B cell (primary cell): ENCODE measurements around the gene CD8B. TPM values are rescaled to one million over a fixed set of nuclear protein-coding genes. Genes with fewer than 3 reads are reported as not detected.
A peak's percentile ranks its signal among the peaks of the same experiment; 100 is the strongest.

Experiments
- ATAC-seq: fragments of 200-7000 bp; cut with Tn5 transposase; one replicate; pipeline ENCODE4 v1.10.0; 2021; ENCODE audit warnings: low read depth, mild to moderate bottlenecking, moderate number of reproducible peaks, moderate library complexity
- CTCF ChIA-PET: fragments of 350-600 bp; sonication (Branson Sonifier 250); formaldehyde crosslinking; loops from one replicate; lab custom pipeline; 2021; ENCODE audit warnings: antibody characterized with exemption, inconsistent platforms; lab: Charles Lee
- POLR2A ChIA-PET: fragments of 350-600 bp; sonication (Branson Sonifier 250); formaldehyde crosslinking; loops from one replicate; lab custom pipeline; 2021; ENCODE audit warnings: antibody characterized with exemption; lab: Charles Lee
- DNase-seq: peaks from one replicate; pipeline ENCODE4 v3.0.0; 2013
- H2AFZ ChIP-seq: 2 replicates; pipeline ENCODE4 v1.6.1; 2012; ENCODE audit warnings: mild to moderate bottlenecking, low read depth, low read length; ENCODE audit not compliant: insufficient read depth, poor library complexity, severe bottlenecking
- H3K27ac ChIP-seq, 2 donors: 1 replicate in 1 of 2; 2 replicates in 1 of 2; pipeline ENCODE4 v1.5.1; 2012 to 2013; ENCODE audit warnings: low read length in 2 of 2, mild to moderate bottlenecking in 2 of 2, moderate library complexity in 1 of 2
- H3K27me3 ChIP-seq, 4 experiments: fragments of 200-600 bp in 1 of 4; sonication (generic) in 1 of 4; replicated peaks in 1 of 4; 1 replicate in 2 of 4; 2 replicates in 2 of 4; pipeline versions ENCODE4 v1.6.1 to v1.7.0; 2013 to 2016; ENCODE audit warnings: low read length in 3 of 4, mild to moderate bottlenecking in 2 of 4, mixed read lengths in 1 of 4, moderate library complexity in 1 of 4; ENCODE audit not compliant: insufficient read depth in 4 of 4, control insufficient read depth in 3 of 4; ENCODE audit errors: control extremely low read depth in 1 of 4
- H3K36me3 ChIP-seq, 2 experiments: replicated peaks in 1 of 2; 1 replicate in 1 of 2; 2 replicates in 1 of 2; pipeline versions ENCODE4 v1.6.1 to v1.7.1; 2013; ENCODE audit warnings: low read length in 1 of 2; ENCODE audit not compliant: insufficient read depth in 2 of 2, control insufficient read depth in 1 of 2; ENCODE audit errors: control extremely low read depth in 1 of 2, extremely low read depth in 1 of 2
- H3K4me1 ChIP-seq, 2 donors: fragments of 200-600 bp in 1 of 2; sonication (generic) in 1 of 2; 1 replicate in 1 of 2; 2 replicates in 1 of 2; pipeline versions ENCODE4 v1.5.1 to v1.6.1; 2013 to 2017; ENCODE audit warnings: low read length in 2 of 2; ENCODE audit not compliant: control insufficient read depth in 2 of 2, insufficient read depth in 2 of 2
- H3K4me2 ChIP-seq: replicated peaks from 2 replicates; pipeline ENCODE3; 2012; ENCODE audit warnings: mild to moderate bottlenecking, low read depth, low read length; ENCODE audit not compliant: poor library complexity, severe bottlenecking
- H3K4me3 ChIP-seq, 5 experiments: fragments of 200-600 bp in 1 of 5; sonication (generic) in 1 of 5; 1 replicate in 3 of 5; 2 replicates in 2 of 5; pipeline versions ENCODE4 v1.5.1 to v1.7.0; 2011 to 2016; ENCODE audit warnings: low read length in 4 of 5, mild to moderate bottlenecking in 4 of 5, low read depth in 2 of 5, control low read depth in 1 of 5, moderate library complexity in 1 of 5; ENCODE audit not compliant: insufficient read depth in 1 of 5; ENCODE audit errors: control extremely low read depth in 1 of 5, extremely low read depth in 1 of 5
- H3K79me2 ChIP-seq: fragments of 200-600 bp; sonication (generic); one replicate; pipeline ENCODE4 v1.6.0; 2016; ENCODE audit warnings: low read length; ENCODE audit not compliant: control insufficient read depth, insufficient read depth
- H3K9ac ChIP-seq: fragments of 200-600 bp; sonication (generic); 2 replicates; pipeline ENCODE4 v1.6.1; 2017; ENCODE audit warnings: mild to moderate bottlenecking, low read length, moderate library complexity
- H3K9me3 ChIP-seq, 3 donors: one replicate each; pipeline versions ENCODE4 v1.6.1 to v1.7.1; 2013; ENCODE audit warnings: low read length in 2 of 3; ENCODE audit not compliant: control insufficient read depth in 2 of 3, insufficient read depth in 1 of 3; ENCODE audit errors: control extremely low read depth in 1 of 3
- H4K20me1 ChIP-seq: 2 replicates; pipeline ENCODE4 v1.6.0; 2012; ENCODE audit warnings: mild to moderate bottlenecking, low read length; ENCODE audit not compliant: insufficient read depth, control insufficient read depth, poor library complexity, severe bottlenecking
- H3K27ac Mint-ChIP-seq: one replicate; pipeline ENCODE4 v1.8.0; 2021; ENCODE audit warnings: mixed read lengths
- H3K27me3 Mint-ChIP-seq: one replicate; pipeline ENCODE4 v1.8.0; 2021; ENCODE audit warnings: mixed read lengths
- H3K4me1 Mint-ChIP-seq: one replicate; pipeline ENCODE4 v1.8.0; 2021; ENCODE audit warnings: mixed read lengths
- H3K4me3 Mint-ChIP-seq: one replicate; pipeline ENCODE4 v1.8.0; 2021; ENCODE audit warnings: mixed read lengths
- H3K9me3 Mint-ChIP-seq: one replicate; pipeline ENCODE4 v1.8.0; 2022; ENCODE audit warnings: mixed read lengths; ENCODE audit not compliant: insufficient read depth
- EZH2 ChIP-seq: IDR thresholded peaks from 2 replicates; pipeline ENCODE4 v1.6.1; 2012; ENCODE audit warnings: borderline replicate concordance, low read depth, mild to moderate bottlenecking, moderate library complexity, low read length; ENCODE audit not compliant: insufficient read depth, poor library complexity, severe bottlenecking
- WGBS: methylation state at CpG from one replicate; pipeline ENCODE4 v1.1.5; 2013; ENCODE audit warnings: missing lambda C conversion rate; ENCODE audit not compliant: insufficient coverage; 5-methylcytosine and 5-hydroxymethylcytosine counted together
- intact Hi-C: fragments of 100-400 bp; cut with micrococcal nuclease; formaldehyde crosslinking; loops from one replicate; pipeline ENCODE4 v1.10.0; 2022
- polyA plus RNA-seq: library from polyadenylated mRNA; depleted of rRNA; stranded (reverse); fragments of >200 nt; gene quantifications from 2 replicates; pipeline ENCODE4 v1.2.3, GENCODE V29; 2012
- total RNA-seq, 2 donors: library from RNA; stranded (reverse); fragments of 120-200 nt in 1 of 2; gene quantifications; 1 replicate in 1 of 2; 2 replicates in 1 of 2; pipeline versions ENCODE4 v1.2.3 to v1.2.4, GENCODE V29; 2013 to 2022
- TF ChIP-seq, protein P1 (sequence below): fragments of 200-600 bp; IDR thresholded peaks from one replicate; pipeline ENCODE4 v1.8.0; 2022; ENCODE audit warnings: antibody characterized with exemption, mild to moderate bottlenecking

CD8B gene
- total and polyA plus RNA-seq, 2 donors (not counting 1 experiment from before 2014, with no cell fraction given): 0.45 TPM; not detected in 1

DNA sequence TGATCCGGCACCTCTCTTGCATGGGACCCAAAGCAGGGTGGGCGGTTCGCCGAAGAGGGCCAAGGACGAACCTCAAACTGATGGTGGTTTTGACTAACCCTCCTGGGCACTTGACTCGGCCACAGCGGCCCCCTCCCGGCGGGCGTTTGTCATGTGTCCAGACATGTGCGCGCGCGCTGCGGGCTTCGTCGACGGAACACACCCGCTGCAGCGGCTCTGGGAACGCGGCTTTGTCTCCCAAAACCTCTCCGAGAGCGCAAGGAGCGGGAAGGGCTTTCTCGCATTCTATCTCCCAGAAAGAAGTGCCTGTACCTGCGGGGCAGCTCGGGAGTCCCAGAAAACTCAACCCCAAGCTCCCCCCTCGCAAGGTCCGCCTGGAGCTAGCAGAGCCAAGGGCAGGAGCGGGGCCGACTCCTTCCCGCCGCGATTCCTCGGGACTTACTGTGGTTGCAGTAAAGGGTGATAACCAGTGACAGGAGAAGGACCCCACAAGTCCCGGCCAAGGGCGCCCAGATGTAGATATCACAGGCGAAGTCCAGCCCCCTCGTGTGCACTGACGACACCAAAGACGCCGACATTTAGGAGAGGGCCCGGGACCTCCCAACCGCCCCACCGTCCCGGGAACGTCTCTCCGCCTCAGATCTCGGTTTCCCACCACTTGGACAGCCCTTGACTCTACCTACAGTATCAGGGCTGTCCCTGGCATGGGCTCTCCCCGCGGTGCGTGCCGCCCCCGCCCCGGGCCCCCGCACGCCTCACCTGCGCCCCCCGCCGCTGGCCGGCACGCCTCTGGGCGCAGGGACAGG, 72.6 kb downstream of the CD8B start:
- POLR2A ChIA-PET: no interaction called here
- Histone ChIP-seq H3K4me3 (no peak overlapping the region), H3K36me3 (no peaks in the 10 kb centered on the region), H3K4me1 (peaks cover 35 to 38% of the 10 kb centered on the region in 2 donors), H3K4me2 (peak overlapping the region; percentile 79), H3K9ac (peak overlapping the region; percentile 10), H3K79me2 (no peaks in the 10 kb centered on the region), H3K9me3 (peaks cover 0 to 27% (median 0%) of the 10 kb centered on the region in 3 donors), H3K27me3 (peaks cover 0 to 57% (median 34%) of the 10 kb centered on the region in 4 experiments), H3K27ac (no peak overlapping the region), H4K20me1 (no peaks in the 10 kb centered on the region), H2AFZ (peak overlapping the region; percentile 55)
- H3K4me1 Mint-ChIP-seq: peaks cover 29% of the 10 kb centered on the region
- CTCF ChIA-PET: no interaction called here
- H3K4me3 Mint-ChIP-seq: peak overlapping the region; percentile 81
- intact Hi-C loops: no loop called here
- peaks cover 44% of the 10 kb centered on the region for H3K27me3 Mint-ChIP-seq
- no peaks in the 10 kb centered on the region for H3K9me3 Mint-ChIP-seq
- H3K27ac Mint-ChIP-seq: no peak overlapping the region
- ATAC-seq: no peak
- 14% methylated on average over 60 of the region's 64 CpGs for WGBS
- TF ChIP-seq EZH2: peak; percentile 48
- TF ChIP-seq, protein P1, sequence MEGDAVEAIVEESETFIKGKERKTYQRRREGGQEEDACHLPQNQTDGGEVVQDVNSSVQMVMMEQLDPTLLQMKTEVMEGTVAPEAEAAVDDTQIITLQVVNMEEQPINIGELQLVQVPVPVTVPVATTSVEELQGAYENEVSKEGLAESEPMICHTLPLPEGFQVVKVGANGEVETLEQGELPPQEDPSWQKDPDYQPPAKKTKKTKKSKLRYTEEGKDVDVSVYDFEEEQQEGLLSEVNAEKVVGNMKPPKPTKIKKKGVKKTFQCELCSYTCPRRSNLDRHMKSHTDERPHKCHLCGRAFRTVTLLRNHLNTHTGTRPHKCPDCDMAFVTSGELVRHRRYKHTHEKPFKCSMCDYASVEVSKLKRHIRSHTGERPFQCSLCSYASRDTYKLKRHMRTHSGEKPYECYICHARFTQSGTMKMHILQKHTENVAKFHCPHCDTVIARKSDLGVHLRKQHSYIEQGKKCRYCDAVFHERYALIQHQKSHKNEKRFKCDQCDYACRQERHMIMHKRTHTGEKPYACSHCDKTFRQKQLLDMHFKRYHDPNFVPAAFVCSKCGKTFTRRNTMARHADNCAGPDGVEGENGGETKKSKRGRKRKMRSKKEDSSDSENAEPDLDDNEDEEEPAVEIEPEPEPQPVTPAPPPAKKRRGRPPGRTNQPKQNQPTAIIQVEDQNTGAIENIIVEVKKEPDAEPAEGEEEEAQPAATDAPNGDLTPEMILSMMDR: no peak
- peak; percentile 27 for DNase-seq

DNA sequence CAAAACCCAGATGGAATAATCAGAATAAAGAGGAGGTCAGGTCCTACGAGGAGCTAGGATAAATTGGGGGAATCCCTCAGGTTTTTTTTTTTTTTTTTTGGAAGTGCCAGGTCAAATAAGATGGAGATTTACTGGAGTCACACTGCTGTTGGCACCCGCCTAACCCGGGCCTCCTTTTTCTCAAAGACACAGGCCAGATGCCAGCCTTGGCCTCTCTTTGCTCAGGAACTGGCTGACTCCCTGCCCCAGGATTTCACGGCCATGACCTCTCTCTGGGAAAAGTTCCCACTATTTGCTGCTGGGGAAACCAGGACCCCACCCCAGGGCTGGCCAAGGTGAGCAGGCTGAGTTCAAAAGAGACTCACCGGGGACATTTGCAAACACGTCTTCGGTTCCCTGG, 73.5 kb downstream of the CD8B start:
- peaks cover 37% of the 10 kb centered on the region for H3K4me1 Mint-ChIP-seq
- Histone ChIP-seq H3K9ac (no peak overlapping the region), H3K4me3 (no peak overlapping the region), H3K4me2 (no peak overlapping the region), H2AFZ (no peak overlapping the region), H3K9me3 (peaks cover 0 to 22% (median 0%) of the 10 kb centered on the region in 3 donors), H3K79me2 (no peaks in the 10 kb centered on the region), H3K4me1 (peaks cover 44 to 47% of the 10 kb centered on the region in 2 donors), H3K27me3 (peaks cover 0 to 48% (median 25%) of the 10 kb centered on the region in 4 experiments), H3K27ac (no peak overlapping the region), H4K20me1 (no peaks in the 10 kb centered on the region), H3K36me3 (no peaks in the 10 kb centered on the region)
- WGBS: 79% methylated on average over 5 of the region's 7 CpGs
- H3K27ac Mint-ChIP-seq: no peak overlapping the region
- CTCF ChIA-PET: no interaction called here
- no peak for ATAC-seq
- intact Hi-C loops: no loop called here
- no peak for TF ChIP-seq EZH2
- TF ChIP-seq, protein P1: no peak
- POLR2A ChIA-PET: no interaction called here
- peaks cover 35% of the 10 kb centered on the region for H3K27me3 Mint-ChIP-seq
- no peak overlapping the region for H3K4me3 Mint-ChIP-seq
- no peak for DNase-seq
- no peaks in the 10 kb centered on the region for H3K9me3 Mint-ChIP-seq
